Measurements from ENCODE around the gene ZDHHC14.
A peak's percentile ranks its signal among the peaks of the same experiment; 100 is the strongest.

Gene ZDHHC14

GRCh38 chr6:157537556-157537955, 156.6 kb downstream of the ZDHHC14 start:
- peak overlapping the region; percentile 53; the same call in 1 of the 2 replicates for H3K27ac ChIP-seq (ENCODE audit: low read depth, low read length)

GRCh38 chr6:157538168-157538567, 157.2 kb downstream of the ZDHHC14 start:
- H3F3A ChIP-seq (ENCODE audit: control insufficient read depth, insufficient read depth): 0 out of 2 replicates have a peak, but pooled peaks cover 2% of the 10 kb centered on the region
- H4K20me1 ChIP-seq (ENCODE audit: control insufficient read depth, insufficient read depth, low read depth, low read length): no peaks in the 10 kb centered on the region
- no peaks in the 10 kb centered on the region for H3K9me2 ChIP-seq (replicated peaks; ENCODE audit: control insufficient read depth, low read length)
- no peaks in the 10 kb centered on the region for H3K27me3 ChIP-seq (ENCODE audit: control insufficient read depth, low read length)
- peak overlapping the region; percentile 27; the same call in 1 of the 2 replicates for H3K4me3 ChIP-seq (ENCODE audit: low read length)
- H3K79me2 ChIP-seq (ENCODE audit: control insufficient read depth, low read length): no peaks in the 10 kb centered on the region
- peak overlapping the region; percentile 55 for H3K4me2 ChIP-seq (ENCODE audit: low read length)
- TF ChIP-seq CTCF (IDR thresholded peaks at IDR 0.05; ENCODE audit: low read depth, low read length, poor library complexity, severe bottlenecking) (no peak), EZH2phosphoT487 (IDR thresholded peaks at IDR 0.05; ENCODE audit: borderline replicate concordance, low read length) (no peak)
- H3K9me3 ChIP-seq (ENCODE audit: control insufficient read depth, insufficient read depth, low read length): no peaks in the 10 kb centered on the region
- H3K27ac ChIP-seq (ENCODE audit: low read depth, low read length): peak overlapping the region; percentile 53
- H3K4me1 ChIP-seq (ENCODE audit: control insufficient read depth, low read length): peaks cover 78% of the 10 kb centered on the region
- no peaks in the 10 kb centered on the region for H3K36me3 ChIP-seq (ENCODE audit: control insufficient read depth, low read length)

More at GRCh38 chr6:157537556-157537955, 156.6 kb downstream of the ZDHHC14 start:
- no peaks in the 10 kb centered on the region for H3K9me3 ChIP-seq (ENCODE audit: control insufficient read depth, insufficient read depth, low read length)
- H3K9me2 ChIP-seq (replicated peaks; ENCODE audit: control insufficient read depth, low read length): no peaks in the 10 kb centered on the region
- no peaks in the 10 kb centered on the region for H3K36me3 ChIP-seq (ENCODE audit: control insufficient read depth, low read length)
- peaks cover 79% of the 10 kb centered on the region for H3K4me1 ChIP-seq (ENCODE audit: control insufficient read depth, low read length)
- H3K4me2 ChIP-seq (ENCODE audit: low read length): peak overlapping the region; percentile 55; the same call in 1 of the 2 replicates
- 0 out of 2 replicates have a peak, but pooled peaks cover 2% of the 10 kb centered on the region for H3F3A ChIP-seq (ENCODE audit: control insufficient read depth, insufficient read depth)
- no peaks in the 10 kb centered on the region for H3K27me3 ChIP-seq (ENCODE audit: control insufficient read depth, low read length)
- no peaks in the 10 kb centered on the region for H3K79me2 ChIP-seq (ENCODE audit: control insufficient read depth, low read length)
- H4K20me1 ChIP-seq (ENCODE audit: control insufficient read depth, insufficient read depth, low read depth, low read length): no peaks in the 10 kb centered on the region
- H3K4me3 ChIP-seq (ENCODE audit: low read length): no peak overlapping the region
- TF ChIP-seq CTCF (IDR thresholded peaks at IDR 0.05; ENCODE audit: low read depth, low read length, poor library complexity, severe bottlenecking) (no peak), EZH2phosphoT487 (IDR thresholded peaks at IDR 0.05; ENCODE audit: borderline replicate concordance, low read length) (no peak)

- peak overlapping the region; percentile 55 for H3K4me2 ChIP-seq (ENCODE audit: low read length)
- TF ChIP-seq EZH2phosphoT487 (IDR thresholded peaks at IDR 0.05; ENCODE audit: borderline replicate concordance, low read length) (no peak), CTCF (IDR thresholded peaks at IDR 0.05; ENCODE audit: low read depth, low read length, poor library complexity, severe bottlenecking) (no peak)
- H3K9me3 ChIP-seq (ENCODE audit: control insufficient read depth, insufficient read depth, low read length): no peaks in the 10 kb centered on the region
- no peaks in the 10 kb centered on the region for H4K20me1 ChIP-seq (ENCODE audit: control insufficient read depth, insufficient read depth, low read depth, low read length)
- peaks cover 73% of the 10 kb centered on the region for H3K4me1 ChIP-seq (ENCODE audit: control insufficient read depth, low read length)
- peak overlapping the region; percentile 53 for H3K27ac ChIP-seq (ENCODE audit: low read depth, low read length)
- H3K36me3 ChIP-seq (ENCODE audit: control insufficient read depth, low read length): no peaks in the 10 kb centered on the region
- peak overlapping the region; percentile 27 for H3K4me3 ChIP-seq (ENCODE audit: low read length)
- no peaks in the 10 kb centered on the region for H3K27me3 ChIP-seq (ENCODE audit: control insufficient read depth, low read length)
- no peaks in the 10 kb centered on the region for H3K9me2 ChIP-seq (replicated peaks; ENCODE audit: control insufficient read depth, low read length)
- H3F3A ChIP-seq (ENCODE audit: control insufficient read depth, insufficient read depth): 0 out of 2 replicates have a peak, but pooled peaks cover 2% of the 10 kb centered on the region
- no peaks in the 10 kb centered on the region for H3K79me2 ChIP-seq (ENCODE audit: control insufficient read depth, low read length)
Measured at GRCh38 chr6:157538698-157539097, 157.7 kb downstream of the ZDHHC14 start.
